NB4 (cell line): ENCODE results near the gene BORA.

Experiments used
- CTCF ChIP-seq: IDR thresholded peaks from one replicate; pipeline ENCODE4 v1.5.1; 2012; ENCODE audit warnings: low read depth, low read length
- MAX ChIP-seq: IDR thresholded peaks from 2 replicates; pipeline ENCODE4 v1.6.1; 2011; ENCODE audit warnings: low read depth, low read length
- MYC ChIP-seq: IDR thresholded peaks from 2 replicates; pipeline ENCODE4 v1.6.1; 2011; ENCODE audit warnings: low read depth, low read length
- POLR2A ChIP-seq: IDR thresholded peaks from 2 replicates; pipeline ENCODE4 v1.6.1; 2011; ENCODE audit warnings: mild to moderate bottlenecking; ENCODE audit not compliant: insufficient read length; ENCODE audit errors: extremely low read depth

- TF ChIP-seq CTCF (no peak), POLR2A (no peak), MYC (no peak), MAX (no peak)
Measured at GRCh38 chr13:72751220-72751619, 23.5 kb downstream of the BORA start.
